Stimulated activated CD8-positive, alpha-beta memory T cell treated with anti-CD3 and anti-CD28 coated beads, Interleukin-4, amount 100 ng/mL, for 24 hours (primary cell): ENCODE measurements around the gene KIF26B.

Experiments
- DNase-seq: peaks from one replicate; pipeline ENCODE4 v3.0.0-alpha.2; 2020; ENCODE audit warnings: low read depth

Gene KIF26B

GRCh38 chr1:245133995-245134715 lies 20.6 kb upstream of the KIF26B start:
- DNase-seq: no peak

GRCh38 chr1:245142171-245142798 lies 12.5 kb upstream of the KIF26B start:
- DNase-seq: no peak

- no peak for DNase-seq
Observed at GRCh38 chr1:245142976-245143375, 11.8 kb upstream of the KIF26B start.

GRCh38 chr1:245143849-245144248 lies 10.9 kb upstream of the KIF26B start:
- DNase-seq: no peak

- no peak for DNase-seq
Observed at GRCh38 chr1:245148069-245148468, 6.7 kb upstream of the KIF26B start.

- no peak for DNase-seq
Observed at GRCh38 chr1:245148861-245149260, 5.9 kb upstream of the KIF26B start.

- DNase-seq: peak; percentile 48
Observed at GRCh38 chr1:245153081-245153551, 1.7 kb upstream of the KIF26B start.

GRCh38 chr1:245153552-245154428 lies 995 bp upstream of the KIF26B start:
- DNase-seq: no peak

GRCh38 chr1:245155272-245156040 lies 671 bp downstream of the KIF26B start:
- no peak for DNase-seq

- DNase-seq: peak; percentile 74
Observed at GRCh38 chr1:245156041-245156735, 1.4 kb downstream of the KIF26B start.

GRCh38 chr1:245156736-245157505 lies 2.1 kb downstream of the KIF26B start:
- no peak for DNase-seq

- no peak for DNase-seq
Observed at GRCh38 chr1:245158913-245159312, 4.1 kb downstream of the KIF26B start.

- DNase-seq: no peak
Observed at GRCh38 chr1:245160288-245160687, 5.5 kb downstream of the KIF26B start.

- DNase-seq: no peak
Observed at GRCh38 chr1:245160741-245161400, 6.1 kb downstream of the KIF26B start.

GRCh38 chr1:245161866-245162265 lies 7.1 kb downstream of the KIF26B start:
- no peak for DNase-seq

GRCh38 chr1:245166471-245166885 lies 11.7 kb downstream of the KIF26B start:
- DNase-seq: no peak

- no peak for DNase-seq
Observed at GRCh38 chr1:245168086-245168485, 13.3 kb downstream of the KIF26B start.

GRCh38 chr1:245168906-245169305 lies 14.1 kb downstream of the KIF26B start:
- no peak for DNase-seq

GRCh38 chr1:245169376-245169775 lies 14.6 kb downstream of the KIF26B start:
- no peak for DNase-seq

- DNase-seq: no peak
Observed at GRCh38 chr1:245172026-245172425, 17.2 kb downstream of the KIF26B start.
